HEK293 (cell line): ENCODE results near the gene SZT2.

Source experiments
- CTCF ChIP-seq: fragments of 450-650 bp; formaldehyde crosslinking; IDR thresholded peaks from 2 replicates; pipeline ENCODE4 v1.5.1; 2016; ENCODE audit warnings: missing biosample characterization, missing genetic modification characterization
- ZNF335 ChIP-seq: fragments of 450-650 bp; formaldehyde crosslinking; conservative IDR thresholded peaks from 2 replicates; pipeline ENCODE4 v1.5.1; 2016; ENCODE audit warnings: missing biosample characterization, missing genetic modification characterization
- ZNF660 ChIP-seq: fragments of 450-650 bp; IDR thresholded peaks from 2 replicates; pipeline ENCODE4 v1.5.1; 2018; ENCODE audit warnings: missing biosample characterization, mild to moderate bottlenecking, missing genetic modification characterization
- ZSCAN18 ChIP-seq: fragments of 450-650 bp; formaldehyde crosslinking; IDR thresholded peaks from 2 replicates; pipeline ENCODE4 v1.5.1; 2016; ENCODE audit warnings: missing biosample characterization, missing genetic modification characterization

GRCh38 chr1:43432171-43432860, 42.6 kb downstream of the SZT2 start:
- no peak for TF ChIP-seq ZSCAN18 (tag by site-specific recombination)
- TF ChIP-seq ZNF335 (tag by site-specific recombination), result no peak
- no peak for TF ChIP-seq ZNF660 (tag by site-specific recombination)
- no peak for TF ChIP-seq CTCF
